Upper lobe of right lung (tissue), 1 donor: ENCODE results near the gene PRKAR1B. TPM values are rescaled to one million over a fixed set of nuclear protein-coding genes. Genes with fewer than 3 reads are reported as not detected.

Experiments used
- ATAC-seq: fragments of 200-7000 bp; cut with Tn5 transposase; one replicate; pipeline ENCODE4 v1.9.1; 2020; ENCODE audit warnings: mild to moderate bottlenecking, moderate library complexity
- DNase-seq: peaks from one replicate; pipeline ENCODE4 v3.0.0-alpha.2; 2020
- H3K27ac ChIP-seq: fragments of 200-600 bp; one replicate; pipeline ENCODE4 v1.8.0; 2022
- H3K27me3 ChIP-seq: fragments of 200-600 bp; one replicate; pipeline ENCODE4 v1.8.0; 2022; ENCODE audit warnings: mild to moderate bottlenecking
- H3K36me3 ChIP-seq: fragments of 200-600 bp; one replicate; pipeline ENCODE4 v1.8.0; 2022
- H3K4me1 ChIP-seq: fragments of 200-600 bp; one replicate; pipeline ENCODE4 v1.8.0; 2022
- H3K4me3 ChIP-seq: fragments of 200-600 bp; one replicate; pipeline ENCODE4 v1.8.0; 2022; ENCODE audit warnings: mild to moderate bottlenecking
- H3K9me3 ChIP-seq: fragments of 200-600 bp; one replicate; pipeline ENCODE4 v1.8.0; 2022
- CTCF ChIP-seq: fragments of 200-600 bp; IDR thresholded peaks from one replicate; pipeline ENCODE4 v1.8.0; 2022; ENCODE audit warnings: antibody characterized with exemption
- intact Hi-C: fragments of 100-400 bp; cut with DNase I; formaldehyde crosslinking; loops from one replicate; pipeline ENCODE4 v1.11.0; 2022
- total RNA-seq: library from RNA; stranded (reverse); fragmentation: NEBNext Ultra II Directional; extraction: Animal tissue kit (Norgen Biotek cat#: 25700); gene quantifications from one replicate; pipeline ENCODE4 v1.2.1, GENCODE V29; 2021
- donor health status: DM: no; HTN: yes; CAD: no; lungs with severe emphysema.

The PRKAR1B gene
- total RNA-seq, 1 donor from 2014 or later = 25.7 TPM

DNA sequence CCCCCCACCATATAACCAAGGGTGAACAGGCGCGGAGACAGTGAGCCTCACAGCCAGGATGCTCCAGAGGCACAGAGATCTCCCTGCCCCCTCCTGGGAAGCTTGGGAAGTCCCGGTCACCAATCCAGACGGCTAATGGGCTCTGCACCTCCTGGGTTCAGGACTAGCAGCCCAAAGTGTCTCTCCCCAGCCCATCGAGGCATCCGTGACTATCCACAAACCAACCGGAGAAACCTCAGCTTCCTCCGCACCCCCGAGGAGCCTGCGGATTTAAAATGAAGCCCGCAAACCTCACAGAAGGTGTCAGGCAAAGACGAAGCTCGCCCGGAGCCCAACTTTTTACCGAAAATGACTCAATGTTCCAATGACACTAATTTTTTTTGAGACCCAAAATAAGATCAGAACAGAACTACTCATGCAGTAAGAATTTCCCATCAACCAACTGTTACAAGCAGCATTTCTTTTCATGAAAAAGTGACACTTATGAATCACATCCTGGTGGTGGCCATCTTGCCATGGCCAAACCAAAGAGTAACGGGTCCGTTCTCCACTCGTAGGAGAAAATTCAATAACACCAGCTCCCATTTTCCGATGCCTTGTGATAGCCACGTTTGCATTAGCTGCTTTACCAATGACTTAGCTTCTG, 213.4 kb downstream of the PRKAR1B start:
- peak overlapping the region; percentile 24 for H3K27ac ChIP-seq
- TF ChIP-seq CTCF = no peak
- ATAC-seq (no peak), DNase-seq (no peak)
- peaks cover 19% of the 10 kb centered on the region for H3K4me1 ChIP-seq
- intact Hi-C loops = no loop called here
- no peak overlapping the region for H3K4me3 ChIP-seq
- peaks cover 14% of the 10 kb centered on the region for H3K36me3 ChIP-seq
- no peaks in the 10 kb centered on the region for H3K9me3 ChIP-seq
- H3K27me3 ChIP-seq = no peaks in the 10 kb centered on the region

DNA sequence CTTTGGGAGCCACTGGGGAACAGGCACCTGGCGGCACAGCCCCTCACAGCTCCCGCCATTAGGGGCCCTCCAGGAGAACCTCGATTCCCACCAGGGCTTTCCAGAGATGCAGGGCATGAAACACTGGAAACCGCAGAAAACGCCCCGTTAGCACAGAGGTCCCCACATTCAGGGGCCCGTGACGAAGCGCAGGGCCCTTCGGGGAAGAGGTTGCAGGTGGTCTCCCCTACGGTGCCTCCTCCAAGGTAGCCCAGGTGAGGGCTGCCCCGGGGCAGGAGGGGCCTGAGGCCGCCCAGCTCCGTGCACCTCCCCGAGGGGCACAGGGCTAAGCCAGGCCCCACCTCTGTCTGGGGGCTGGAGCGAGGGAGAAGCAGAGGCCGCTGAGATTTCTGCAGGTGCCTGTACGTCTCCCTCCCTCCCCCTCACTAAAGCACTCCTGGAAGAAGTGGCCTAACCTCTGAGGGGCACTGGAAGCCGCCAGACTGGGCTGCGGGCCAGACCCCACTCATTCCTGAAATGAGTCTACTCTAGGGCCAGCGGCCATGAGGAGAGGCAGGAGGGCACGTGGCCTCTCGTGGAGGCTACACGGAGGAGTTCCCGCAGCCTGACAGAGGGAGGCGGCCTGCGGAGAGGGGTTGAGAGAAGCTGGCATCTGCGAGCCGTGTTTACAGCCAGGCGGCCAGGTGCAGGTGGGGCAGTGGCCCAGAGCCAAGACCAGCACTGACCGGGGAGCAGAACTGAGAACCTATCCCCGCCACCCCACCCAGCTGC, 214.4 kb downstream of the PRKAR1B start:
- no peak for TF ChIP-seq CTCF
- H3K9me3 ChIP-seq = no peaks in the 10 kb centered on the region
- intact Hi-C loops = no loop called here
- H3K4me1 ChIP-seq = peaks cover 17% of the 10 kb centered on the region
- H3K36me3 ChIP-seq = peaks cover 14% of the 10 kb centered on the region
- H3K27me3 ChIP-seq = no peaks in the 10 kb centered on the region
- H3K27ac ChIP-seq = peak overlapping the region; percentile 24
- ATAC-seq (peak; percentile 82), DNase-seq (peak; percentile 94)
- H3K4me3 ChIP-seq = no peak overlapping the region

GRCh38 chr7:512146-512510, 215.0 kb downstream of the PRKAR1B start:
- no peaks in the 10 kb centered on the region for H3K9me3 ChIP-seq
- peaks cover 16% of the 10 kb centered on the region for H3K4me1 ChIP-seq
- TF ChIP-seq CTCF = no peak
- DNase-seq (no peak), ATAC-seq (peak; percentile 56)
- no peaks in the 10 kb centered on the region for H3K27me3 ChIP-seq
- H3K27ac ChIP-seq = no peak overlapping the region
- intact Hi-C loops = no loop called here
- H3K4me3 ChIP-seq = no peak overlapping the region
- H3K36me3 ChIP-seq = peaks cover 14% of the 10 kb centered on the region

DNA sequence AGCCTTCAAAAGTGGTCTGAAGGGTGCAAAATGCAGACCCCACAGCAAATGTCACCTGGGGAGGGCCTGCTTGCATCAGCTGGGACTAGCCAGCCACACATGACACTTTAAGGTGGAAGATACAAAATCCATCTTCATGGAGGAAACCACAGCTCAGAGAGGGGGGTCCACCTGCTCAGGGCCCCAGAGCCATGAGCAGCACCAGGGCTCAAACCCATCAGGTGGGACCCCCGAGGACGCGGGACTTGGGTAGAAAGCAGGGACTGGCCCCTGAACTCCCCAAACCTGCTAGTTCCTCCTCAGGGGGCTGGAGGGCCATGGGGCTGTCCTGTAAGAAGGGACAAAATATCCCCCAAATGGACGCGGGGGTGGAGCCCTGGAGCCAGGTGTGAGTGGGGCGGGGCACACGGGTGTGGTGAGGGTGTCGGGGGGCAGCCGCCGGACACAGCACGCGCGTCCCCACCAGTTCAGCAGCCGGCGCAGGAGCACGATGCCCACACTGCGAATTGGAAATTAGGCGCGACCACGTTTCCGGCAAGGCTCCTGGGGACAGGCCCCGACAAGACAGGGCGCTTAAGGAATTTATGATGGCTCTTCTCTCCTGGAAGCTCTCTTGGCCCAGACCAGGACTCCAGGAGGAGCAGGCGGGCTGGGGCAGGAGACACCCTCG, 215.5 kb downstream of the PRKAR1B start:
- intact Hi-C loops = no loop called here
- DNase-seq = peak; percentile 68
- TF ChIP-seq CTCF = no peak

DNA sequence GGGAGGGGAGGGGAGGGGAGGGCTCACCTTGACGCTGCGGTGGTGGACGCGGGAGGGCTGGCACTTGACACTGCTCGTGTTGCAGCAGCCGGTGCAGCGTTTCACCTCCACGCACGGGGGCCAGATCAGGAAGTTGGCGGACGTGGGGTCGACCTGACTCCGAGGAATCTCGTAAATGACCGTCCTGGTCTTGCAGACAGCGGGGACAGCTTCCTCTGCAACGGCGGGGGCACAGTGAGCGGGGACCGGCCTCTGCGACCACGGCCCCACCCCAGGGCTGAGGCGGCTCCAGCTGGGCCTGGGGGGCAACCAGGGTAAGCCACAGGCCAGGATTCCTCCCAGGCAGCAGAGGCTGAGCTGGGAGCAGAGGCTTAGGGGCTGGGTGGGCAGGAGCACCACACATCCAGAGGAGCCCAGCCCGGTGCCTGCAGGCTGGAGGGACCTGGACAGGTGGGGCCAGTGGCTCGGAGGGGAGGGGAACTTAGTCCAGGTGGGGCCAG, 216.2 kb downstream of the PRKAR1B start:
- intact Hi-C loops = no loop called here
- TF ChIP-seq CTCF = no peak
- Histone ChIP-seq H3K4me3 (no peak overlapping the region), H3K9me3 (no peaks in the 10 kb centered on the region), H3K4me1 (peaks cover 16% of the 10 kb centered on the region), H3K27ac (no peak overlapping the region), H3K27me3 (no peaks in the 10 kb centered on the region), H3K36me3 (peaks cover 14% of the 10 kb centered on the region)
- DNase-seq (peak; percentile 58), ATAC-seq (no peak)

More for the DNA sequence above, 215.5 kb downstream of the PRKAR1B start:
- Histone ChIP-seq H3K4me1 (peaks cover 16% of the 10 kb centered on the region), H3K9me3 (no peaks in the 10 kb centered on the region), H3K36me3 (peaks cover 14% of the 10 kb centered on the region), H3K4me3 (no peak overlapping the region), H3K27ac (no peak overlapping the region), H3K27me3 (no peaks in the 10 kb centered on the region)
- ATAC-seq = no peak
